HepG2 (cell line): ENCODE results near the gene EIF2S2. TPM values are rescaled to one million over a fixed set of nuclear protein-coding genes. Genes with fewer than 3 reads are reported as not detected.
A peak's percentile ranks its signal among the peaks of the same experiment; 100 is the strongest.
"Not testable (repeated sequence)": the region's sequence is repeated elsewhere in the genome, so short reads cannot be mapped to it uniquely, and the experiment has no call there.

ENCODE experiments used
- ARHGAP35 ChIP-seq: sonication (generic); formaldehyde crosslinking; IDR thresholded peaks from 2 replicates; pipeline ENCODE4 v1.9.0; 2022; ENCODE audit warnings: mild to moderate bottlenecking, inconsistent platforms, moderate library complexity, missing genetic modification reagents, borderline replicate concordance
- CBX5 ChIP-seq: sonication (generic); formaldehyde crosslinking; IDR thresholded peaks from 2 replicates; pipeline ENCODE4 v1.4.0; 2020; ENCODE audit warnings: missing genetic modification reagents, borderline replicate concordance
- CEBPG ChIP-seq: IDR thresholded peaks from 2 replicates; pipeline ENCODE4 v1.6.1; 2016
- NCOR1 ChIP-seq: fragments of 200-600 bp; sonication (generic); IDR thresholded peaks from 2 replicates; pipeline ENCODE4 v1.7.0; 2017; ENCODE audit warnings: antibody characterized with exemption, low read length, borderline replicate concordance
- ZBTB40 ChIP-seq, 2 experiments: fragments of 450-650 bp in 1 of 2; sonication (generic) in 1 of 2; formaldehyde crosslinking in 1 of 2; IDR thresholded peaks; 2 replicates each; pipeline versions ENCODE4 v1.6.1 to v1.8.0; 2016 to 2022; ENCODE audit warnings: antibody characterized with exemption in 1 of 2, mild to moderate bottlenecking in 1 of 2, missing genetic modification reagents in 1 of 2
- ZFP91 ChIP-seq: sonication (generic); formaldehyde crosslinking; IDR thresholded peaks from 2 replicates; pipeline ENCODE4 v1.9.0; 2022; ENCODE audit warnings: missing genetic modification reagents, mild to moderate bottlenecking, borderline replicate concordance
- ZMYM4 ChIP-seq: sonication (generic); formaldehyde crosslinking; IDR thresholded peaks from 2 replicates; pipeline ENCODE4 v1.8.1; 2023; ENCODE audit warnings: mild to moderate bottlenecking, missing genetic modification reagents
- polyA plus RNA-seq, 8 experiments: library from polyadenylated mRNA; depleted of rRNA in 3 of 8; stranded (reverse) in 7 of 8; unstranded in 1 of 8; fragments of >200 nt; fragmentation: Illumina TruSeq in 4 of 8; extraction: Trizol in 4 of 8; gene quantifications; 2 replicates each; pipeline versions ENCODE4 v1.2.1 to v1.2.3, GENCODE V29; 2011 to 2016; ENCODE audit warnings: low read depth in 4 of 8, missing spikeins in 1 of 8, mixed read lengths in 1 of 8; ENCODE audit not compliant: insufficient read depth in 1 of 8
- total RNA-seq, 5 experiments: library from RNA; depleted of rRNA; stranded (reverse); fragments of >200 nt; fragmentation: Illumina TruSeq; extraction: Trizol; gene quantifications; 2 replicates each; pipeline ENCODE4 v1.2.3, GENCODE V29; 2016; ENCODE audit warnings: low read depth in 1 of 5
- TF ChIP-seq, protein P1 (sequence below): sonication (generic); formaldehyde crosslinking; IDR thresholded peaks from 2 replicates; pipeline ENCODE4 v1.8.0; 2022; ENCODE audit warnings: mild to moderate bottlenecking, missing genetic modification reagents
- TF ChIP-seq, protein P2 (sequence below): sonication (generic); formaldehyde crosslinking; IDR thresholded peaks from 2 replicates; pipeline ENCODE4 v1.4.0; 2020; ENCODE audit warnings: missing genetic modification reagents, borderline replicate concordance
- TF ChIP-seq, protein P3 (sequence below): sonication (generic); formaldehyde crosslinking; conservative IDR thresholded peaks from 2 replicates; pipeline ENCODE4 v1.4.0; 2020; ENCODE audit warnings: mild to moderate bottlenecking, missing genetic modification reagents, moderate library complexity

The EIF2S2 gene
- total and polyA plus RNA-seq, 2 of the 13 experiments (the other 11 are each of a cell fraction or from before 2014, with no cell fraction given) = 126 to 213 TPM

DNA sequence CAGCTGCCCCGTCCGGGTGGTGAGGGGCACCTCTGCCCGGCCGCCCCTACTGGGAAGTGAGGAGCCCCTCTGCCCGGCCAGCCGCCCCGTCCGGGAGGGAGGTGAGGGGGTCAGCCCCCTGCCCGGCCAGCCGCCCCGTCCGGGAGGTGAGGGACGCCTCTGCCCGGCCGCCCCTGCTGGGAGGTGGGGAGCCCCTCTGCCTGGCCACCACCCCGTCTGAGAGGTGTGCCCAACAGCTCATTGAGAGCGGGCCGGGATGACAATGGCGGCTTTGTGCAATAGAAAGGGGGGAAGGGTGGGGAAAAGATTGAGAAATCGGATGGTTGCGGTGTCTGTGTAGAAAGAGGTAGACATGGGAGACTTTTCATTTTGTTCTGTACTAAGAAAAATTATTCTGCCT is 20.9 kb upstream of the EIF2S2 start (continued):
- TF ChIP-seq ZBTB40 (IDR thresholded peaks at IDR 0.05) = not testable (repeated sequence)
- TF ChIP-seq ZBTB40 (CRISPR knock-in tag; IDR thresholded peaks at IDR 0.05) = 0 out of 2 replicates have a peak, but pooled peaks have one; percentile 5
- TF ChIP-seq CEBPG (CRISPR knock-in tag) = peak; percentile 85
- TF ChIP-seq ZFP91 = peak; percentile 48; the same call in 1 of the 2 replicates
- TF ChIP-seq, protein P1, sequence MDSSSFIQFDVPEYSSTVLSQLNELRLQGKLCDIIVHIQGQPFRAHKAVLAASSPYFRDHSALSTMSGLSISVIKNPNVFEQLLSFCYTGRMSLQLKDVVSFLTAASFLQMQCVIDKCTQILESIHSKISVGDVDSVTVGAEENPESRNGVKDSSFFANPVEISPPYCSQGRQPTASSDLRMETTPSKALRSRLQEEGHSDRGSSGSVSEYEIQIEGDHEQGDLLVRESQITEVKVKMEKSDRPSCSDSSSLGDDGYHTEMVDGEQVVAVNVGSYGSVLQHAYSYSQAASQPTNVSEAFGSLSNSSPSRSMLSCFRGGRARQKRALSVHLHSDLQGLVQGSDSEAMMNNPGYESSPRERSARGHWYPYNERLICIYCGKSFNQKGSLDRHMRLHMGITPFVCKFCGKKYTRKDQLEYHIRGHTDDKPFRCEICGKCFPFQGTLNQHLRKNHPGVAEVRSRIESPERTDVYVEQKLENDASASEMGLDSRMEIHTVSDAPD = 0 out of 2 replicates have a peak, but pooled peaks have one; percentile 18
- TF ChIP-seq, protein P2, sequence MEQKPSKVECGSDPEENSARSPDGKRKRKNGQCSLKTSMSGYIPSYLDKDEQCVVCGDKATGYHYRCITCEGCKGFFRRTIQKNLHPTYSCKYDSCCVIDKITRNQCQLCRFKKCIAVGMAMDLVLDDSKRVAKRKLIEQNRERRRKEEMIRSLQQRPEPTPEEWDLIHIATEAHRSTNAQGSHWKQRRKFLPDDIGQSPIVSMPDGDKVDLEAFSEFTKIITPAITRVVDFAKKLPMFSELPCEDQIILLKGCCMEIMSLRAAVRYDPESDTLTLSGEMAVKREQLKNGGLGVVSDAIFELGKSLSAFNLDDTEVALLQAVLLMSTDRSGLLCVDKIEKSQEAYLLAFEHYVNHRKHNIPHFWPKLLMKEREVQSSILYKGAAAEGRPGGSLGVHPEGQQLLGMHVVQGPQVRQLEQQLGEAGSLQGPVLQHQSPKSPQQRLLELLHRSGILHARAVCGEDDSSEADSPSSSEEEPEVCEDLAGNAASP = 0 out of 2 replicates have a peak, but pooled peaks have one; percentile 4
- TF ChIP-seq CBX5 (CRISPR knock-in tag) = peak; percentile 74
- TF ChIP-seq, protein P3, sequence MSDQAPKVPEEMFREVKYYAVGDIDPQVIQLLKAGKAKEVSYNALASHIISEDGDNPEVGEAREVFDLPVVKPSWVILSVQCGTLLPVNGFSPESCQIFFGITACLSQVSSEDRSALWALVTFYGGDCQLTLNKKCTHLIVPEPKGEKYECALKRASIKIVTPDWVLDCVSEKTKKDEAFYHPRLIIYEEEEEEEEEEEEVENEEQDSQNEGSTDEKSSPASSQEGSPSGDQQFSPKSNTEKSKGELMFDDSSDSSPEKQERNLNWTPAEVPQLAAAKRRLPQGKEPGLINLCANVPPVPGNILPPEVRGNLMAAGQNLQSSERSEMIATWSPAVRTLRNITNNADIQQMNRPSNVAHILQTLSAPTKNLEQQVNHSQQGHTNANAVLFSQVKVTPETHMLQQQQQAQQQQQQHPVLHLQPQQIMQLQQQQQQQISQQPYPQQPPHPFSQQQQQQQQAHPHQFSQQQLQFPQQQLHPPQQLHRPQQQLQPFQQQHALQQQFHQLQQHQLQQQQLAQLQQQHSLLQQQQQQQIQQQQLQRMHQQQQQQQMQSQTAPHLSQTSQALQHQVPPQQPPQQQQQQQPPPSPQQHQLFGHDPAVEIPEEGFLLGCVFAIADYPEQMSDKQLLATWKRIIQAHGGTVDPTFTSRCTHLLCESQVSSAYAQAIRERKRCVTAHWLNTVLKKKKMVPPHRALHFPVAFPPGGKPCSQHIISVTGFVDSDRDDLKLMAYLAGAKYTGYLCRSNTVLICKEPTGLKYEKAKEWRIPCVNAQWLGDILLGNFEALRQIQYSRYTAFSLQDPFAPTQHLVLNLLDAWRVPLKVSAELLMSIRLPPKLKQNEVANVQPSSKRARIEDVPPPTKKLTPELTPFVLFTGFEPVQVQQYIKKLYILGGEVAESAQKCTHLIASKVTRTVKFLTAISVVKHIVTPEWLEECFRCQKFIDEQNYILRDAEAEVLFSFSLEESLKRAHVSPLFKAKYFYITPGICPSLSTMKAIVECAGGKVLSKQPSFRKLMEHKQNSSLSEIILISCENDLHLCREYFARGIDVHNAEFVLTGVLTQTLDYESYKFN (CRISPR knock-in tag) = peak; percentile 64
- peak; percentile 28; the same call in 1 of the 2 replicates for TF ChIP-seq ZMYM4 (CRISPR knock-in tag)
- TF ChIP-seq NCOR1 = peak; percentile 36; the same call in 1 of the 2 replicates
- 0 out of 2 replicates have a peak, but pooled peaks have one; percentile 54 for TF ChIP-seq ARHGAP35 (CRISPR knock-in tag)
